CD4-positive, alpha-beta T cell treated with Interleukin-6 for 4 hours (primary cell): ENCODE measurements around the gene FBXO31.

Experiments used
- DNase-seq: peaks from one replicate; pipeline ENCODE4 v3.0.0-alpha.2; 2020; ENCODE audit warnings: mixed read lengths

The FBXO31 gene

GRCh38 chr16:87304951-87305350 is 78.6 kb downstream of the FBXO31 start:
- DNase-seq, result no peak

DNA sequence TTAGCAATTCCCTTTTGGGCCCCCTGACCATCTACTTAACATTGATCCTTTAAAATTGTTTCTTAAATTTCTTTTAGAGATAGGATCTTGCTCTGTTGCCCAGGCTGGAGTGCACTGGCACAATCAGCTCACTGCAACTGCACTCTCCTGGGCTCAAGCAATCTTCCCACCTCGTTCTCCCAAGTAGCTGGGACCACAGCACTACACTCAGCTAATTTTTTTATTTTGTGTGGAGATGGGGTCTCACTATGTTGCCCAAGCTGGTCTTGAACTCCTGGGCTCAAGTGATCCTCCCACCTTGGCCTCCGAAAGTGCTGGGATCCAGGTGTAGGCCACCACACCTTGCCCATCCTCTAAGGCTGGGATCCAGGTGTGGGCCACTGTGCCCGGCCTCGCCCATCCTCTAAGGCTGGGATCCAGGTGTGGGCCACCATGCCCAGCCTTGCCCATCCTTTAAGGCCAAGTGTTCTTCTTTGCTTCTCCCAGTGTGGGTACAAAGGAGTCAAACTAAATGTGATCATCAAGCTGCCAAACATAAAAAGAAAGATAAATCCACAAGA is 79.5 kb downstream of the FBXO31 start:
- DNase-seq, result no peak

GRCh38 chr16:87303431-87303930 is 80.1 kb downstream of the FBXO31 start:
- DNase-seq, result peak; percentile 15

- DNase-seq, result no peak
Observed at GRCh38 chr16:87298857-87299465, 84.6 kb downstream of the FBXO31 start.

DNA sequence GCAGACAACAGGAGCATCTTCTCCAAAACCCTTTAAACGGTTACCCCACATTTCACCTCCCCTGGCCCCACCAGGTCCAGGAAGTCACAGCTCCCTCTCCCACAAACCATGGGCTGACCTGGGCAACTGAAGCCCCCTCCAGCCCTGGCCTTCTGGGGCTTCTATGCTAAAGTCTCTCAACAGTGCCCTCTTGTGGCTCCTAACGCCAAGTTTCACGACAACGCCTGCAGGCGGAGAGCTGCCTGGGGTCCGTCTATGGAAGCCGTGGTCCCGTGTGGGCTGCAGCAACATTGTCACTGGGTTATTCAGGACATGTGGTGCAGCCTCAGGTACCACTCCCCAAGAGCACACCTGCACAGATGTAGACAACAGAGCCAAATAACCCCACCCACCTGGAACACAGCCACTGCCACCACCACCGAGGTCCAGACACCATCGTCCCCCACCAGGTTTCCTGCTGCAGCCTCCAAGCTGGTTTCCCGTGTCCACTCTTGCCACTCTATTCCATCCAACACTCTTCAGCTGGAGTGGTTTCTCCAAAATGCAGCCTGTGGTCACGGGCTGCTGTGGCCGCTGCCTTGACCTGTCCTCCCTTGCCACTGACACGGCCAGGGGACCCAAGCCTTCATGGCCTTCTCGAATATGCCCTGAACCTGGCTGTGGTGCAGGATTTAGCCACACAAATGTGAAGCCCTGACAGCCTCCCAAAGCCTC is 85.5 kb downstream of the FBXO31 start:
- DNase-seq, result peak; percentile 45

DNA sequence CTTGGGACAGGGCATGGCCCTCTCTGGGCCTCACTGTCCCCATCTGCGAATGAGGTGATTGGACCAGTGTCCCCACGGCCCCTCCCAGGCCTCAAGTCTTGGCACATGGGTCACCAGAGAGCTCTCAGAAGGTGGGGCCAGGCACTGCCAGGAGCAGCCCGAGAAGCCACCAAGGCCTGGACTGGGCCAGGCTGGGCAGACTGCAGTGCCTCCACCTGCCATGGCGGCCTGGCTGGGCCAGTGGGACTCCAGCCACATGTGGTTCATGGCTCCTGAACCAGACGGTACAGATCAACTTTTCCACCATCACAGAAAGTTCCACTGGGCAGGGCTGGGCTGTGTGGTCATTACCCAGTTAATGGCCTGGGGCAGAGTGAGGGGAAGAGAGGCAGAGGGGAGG is 86.2 kb downstream of the FBXO31 start:
- no peak for DNase-seq

DNA sequence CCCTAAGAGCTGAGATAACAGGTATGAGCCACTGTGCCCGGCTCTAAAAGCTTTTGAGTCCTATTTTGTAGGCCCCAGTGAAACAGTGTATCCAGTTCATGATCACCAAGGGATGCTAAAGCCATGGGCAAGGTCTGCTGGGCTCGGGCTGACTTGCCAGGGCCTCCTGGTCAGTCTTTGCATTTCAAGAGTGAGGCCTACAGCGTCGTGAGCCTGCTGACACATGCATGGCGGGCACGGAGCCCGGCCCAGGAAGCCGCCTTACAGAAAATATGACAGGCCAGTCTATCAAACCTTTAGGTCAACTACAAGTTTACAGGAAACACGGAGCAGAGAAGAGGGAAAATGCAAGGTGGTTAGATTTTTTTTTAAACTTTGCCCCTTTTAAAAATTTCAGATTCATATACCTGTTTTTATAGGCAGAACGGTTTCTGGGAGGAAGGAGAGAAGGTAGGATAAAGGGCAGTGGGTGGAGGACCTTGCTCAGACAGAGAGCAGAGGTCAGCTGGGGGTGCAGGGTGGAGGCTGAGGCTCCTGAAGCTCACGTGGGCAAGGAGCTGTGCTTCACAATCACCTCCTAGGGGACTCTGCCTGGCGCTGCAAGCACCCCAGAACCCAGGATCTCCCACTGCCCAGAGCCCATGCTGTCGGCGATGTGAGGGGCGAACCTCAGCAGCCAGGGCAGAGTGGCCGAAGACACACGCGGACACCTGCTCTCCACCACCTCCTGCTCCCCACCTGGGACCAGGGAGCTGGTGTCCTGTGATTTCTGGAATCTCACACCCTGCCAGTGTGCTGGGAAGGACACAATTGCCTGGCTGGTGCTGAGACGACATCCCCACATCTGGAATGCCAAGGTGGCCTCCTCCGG is 87.7 kb downstream of the FBXO31 start:
- DNase-seq, result no peak

DNA sequence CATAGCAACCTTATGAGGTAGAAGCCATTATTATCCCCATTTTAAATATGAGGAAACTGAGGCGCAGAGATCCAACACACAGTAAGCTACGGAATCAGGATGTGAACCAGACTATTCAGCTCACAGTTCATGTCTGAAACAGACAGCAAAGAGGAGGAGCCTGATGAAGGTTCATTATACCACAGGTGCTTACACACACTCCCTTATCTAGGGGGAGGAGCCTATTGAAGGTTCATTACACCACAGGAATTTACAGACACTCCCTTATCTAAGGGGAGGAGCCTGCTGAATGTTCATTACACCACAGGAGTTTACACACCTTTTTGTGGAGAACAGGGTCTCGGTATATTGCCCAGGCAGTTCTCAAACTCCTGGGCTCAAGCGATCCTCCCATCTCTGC is 88.3 kb downstream of the FBXO31 start:
- no peak for DNase-seq

GRCh38 chr16:87293990-87294389 is 89.6 kb downstream of the FBXO31 start:
- DNase-seq, result no peak

GRCh38 chr16:87291944-87292343 is 91.6 kb downstream of the FBXO31 start:
- DNase-seq, result no peak

DNA sequence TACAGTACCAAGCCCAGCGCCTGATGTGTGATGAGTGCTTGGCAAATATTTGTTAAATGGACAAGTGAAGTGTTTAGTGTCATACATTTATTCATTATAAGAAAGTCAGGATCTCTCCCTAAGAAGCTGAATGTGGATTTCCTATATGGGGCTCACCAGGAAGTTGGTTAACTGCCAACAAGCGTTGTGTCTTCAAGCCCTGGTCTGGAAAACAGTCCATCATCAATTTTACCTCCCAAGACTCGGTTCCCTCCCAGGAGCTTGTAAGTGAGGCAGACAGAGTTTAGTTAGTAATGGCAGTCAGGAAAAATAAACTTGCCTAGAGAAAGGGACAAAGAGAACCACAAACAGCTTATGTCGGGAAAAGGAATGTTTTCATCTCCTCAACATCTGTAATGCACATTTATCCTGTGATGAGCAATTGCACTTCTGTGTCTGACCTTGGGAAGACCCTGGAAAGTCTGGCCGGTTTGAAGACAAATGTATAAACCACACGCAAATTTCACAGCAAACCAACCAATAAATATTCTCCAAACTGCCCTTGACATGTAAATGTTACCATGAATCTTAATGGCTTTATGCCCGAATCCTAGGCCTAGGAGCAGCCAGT is 94.7 kb downstream of the FBXO31 start:
- DNase-seq, result no peak

DNA sequence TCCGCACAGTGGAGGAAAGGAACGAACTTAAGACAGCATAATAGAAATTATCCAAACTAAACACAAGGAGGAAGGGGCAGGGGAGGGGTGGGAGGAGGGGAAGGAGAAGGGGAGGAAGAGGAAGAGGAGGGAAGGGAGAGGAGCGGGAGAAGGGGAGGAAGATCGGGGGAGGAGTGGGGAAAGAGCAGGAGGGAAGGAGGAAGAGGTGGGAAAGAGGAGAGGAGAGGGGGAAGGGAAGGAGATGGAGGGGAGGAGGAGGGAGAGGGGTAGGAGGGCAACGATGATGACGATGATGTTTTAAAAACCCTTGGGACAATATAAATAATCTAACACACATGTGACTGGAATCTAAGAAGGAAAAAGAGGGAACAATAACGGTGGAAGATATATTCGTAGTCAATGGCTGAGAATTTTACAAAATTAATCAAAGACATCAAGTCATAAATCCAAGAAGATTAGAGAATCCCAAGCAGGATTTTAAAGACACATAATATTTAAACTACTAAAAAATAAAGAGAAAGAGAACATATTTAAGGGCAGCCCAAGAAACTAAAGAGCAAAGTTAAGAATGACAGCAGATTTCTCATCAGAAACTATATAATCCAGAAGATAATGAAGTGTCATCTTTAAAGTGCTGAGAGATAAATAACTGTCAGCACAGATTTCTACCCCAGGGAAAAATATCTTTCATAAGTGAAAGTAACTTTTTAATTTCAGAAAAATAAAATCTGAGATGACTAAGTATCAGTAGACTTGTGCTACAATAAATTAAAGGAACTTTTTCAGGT is 96.5 kb downstream of the FBXO31 start:
- DNase-seq, result no peak

DNA sequence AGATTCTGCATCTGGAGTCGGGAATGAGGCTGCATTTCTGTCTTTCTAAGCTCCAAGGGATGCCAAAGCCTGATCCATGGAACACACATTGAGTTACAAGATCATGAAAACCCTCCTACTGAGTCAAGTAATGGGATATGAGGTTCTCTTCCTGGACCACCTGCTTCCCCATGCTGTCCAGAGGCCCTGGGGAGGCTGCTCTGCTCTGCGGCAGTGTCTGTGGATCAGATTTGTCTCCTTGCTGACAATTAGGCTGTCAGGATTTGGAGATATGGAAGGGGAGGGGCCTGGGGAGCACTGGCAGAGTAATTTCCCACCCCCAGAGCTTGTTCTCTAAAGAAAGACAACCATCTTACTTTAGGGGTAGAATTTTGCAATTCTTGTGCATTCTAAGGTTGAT is 99.4 kb downstream of the FBXO31 start:
- no peak for DNase-seq

- DNase-seq, result no peak
Observed at GRCh38 chr16:87279094-87279658, 104.4 kb downstream of the FBXO31 start.

GRCh38 chr16:87278191-87279093 is 105.1 kb downstream of the FBXO31 start:
- peak; percentile 23 for DNase-seq
